DMS79 (cell line): ENCODE measurements around the gene MAGED4B.
"Not testable (repeated sequence)": the region's sequence is repeated elsewhere in the genome, so short reads cannot be mapped to it uniquely, and the experiment has no call there.

Experiments
- DNase-seq: peaks from one replicate; lab custom pipeline; 2025; lab: John Stamatoyannopoulos, UW

Gene MAGED4B

GRCh38 chrX:52068666-52069640, at the start of gene MAGED4B:
Gene MAGED4B, minus strand, starts transcription at chrX:52069183. Its CDS starts 1,011 bp downstream, at chrX:52068172.
- DNase-seq, result not testable (repeated sequence)

GRCh38 chrX:52118262-52118661, 49.3 kb upstream of the MAGED4B start:
- no peak for DNase-seq

GRCh38 chrX:52082578-52082977, 13.6 kb upstream of the MAGED4B start:
- DNase-seq, result no peak

GRCh38 chrX:52078131-52078530, 9.1 kb upstream of the MAGED4B start:
- DNase-seq, result no peak

- not testable (repeated sequence) for DNase-seq
These were observed 26.7 kb downstream of the MAGED4B start for GRCh38 chrX:52042288-52042687.

GRCh38 chrX:52034211-52034610, 34.8 kb downstream of the MAGED4B start:
- DNase-seq, result no peak

- DNase-seq, result no peak
These were observed 37.6 kb downstream of the MAGED4B start for GRCh38 chrX:52031371-52031770.

- DNase-seq, result no peak
These were observed 53.2 kb downstream of the MAGED4B start for GRCh38 chrX:52015794-52016193.
